Endothelial cell of umbilical vein (primary cell): ENCODE measurements around the gene PRDX3. TPM values are rescaled to one million over a fixed set of nuclear protein-coding genes. Genes with fewer than 3 reads are reported as not detected.

Experiments
- BruUV-seq: library from RNA; stranded (reverse); fragments of 400-500 nt; replicated peaks from 2 replicates; lab custom pipeline; 2021; lab: Mats Ljungman, UMichigan
- CTCF ChIA-PET: fragments of 300-600, 350-600 bp; sonication (Branson Sonifier 250); formaldehyde crosslinking; loops from one replicate; lab custom pipeline; 2021; ENCODE audit warnings: antibody characterized with exemption, inconsistent platforms; lab: Charles Lee
- POLR2A ChIA-PET: fragments of 300-600, 350-600 bp; sonication (Branson Sonifier 250); formaldehyde crosslinking; loops from one replicate; lab custom pipeline; 2021; ENCODE audit warnings: antibody characterized with exemption, inconsistent platforms; lab: Charles Lee
- DNase-seq: peaks from one replicate; pipeline ENCODE4 v3.0.0-alpha.2; 2011; ENCODE audit warnings: low read depth, low spot score
- FAIRE-seq: peaks from 2 replicates; lab custom pipeline; 2011; peaks lifted over from hg19 to GRCh38; lab: Jason Lieb, UNC
- H2AFZ ChIP-seq: 2 replicates; pipeline ENCODE4 v1.6.0; 2012; ENCODE audit warnings: low read depth, low read length, control low read depth, inconsistent platforms
- H3K27ac ChIP-seq: 2 replicates; pipeline ENCODE4 v1.5.1; 2011; ENCODE audit warnings: low read depth, mild to moderate bottlenecking, control low read depth, low read length, moderate library complexity; ENCODE audit not compliant: insufficient read depth
- H3K27me3 ChIP-seq, 2 experiments: 2 replicates each; pipeline versions ENCODE4 v1.6.0 to v1.6.1; 2011; ENCODE audit warnings: low read length in 2 of 2, mixed read lengths in 1 of 2; ENCODE audit not compliant: control insufficient read depth in 2 of 2, insufficient read depth in 2 of 2
- H3K36me3 ChIP-seq, 2 experiments: 2 replicates in 1 of 2; 3 replicates in 1 of 2; pipeline ENCODE4 v1.5.1; 2011; ENCODE audit warnings: low read length in 2 of 2, mild to moderate bottlenecking in 1 of 2, moderate library complexity in 1 of 2; ENCODE audit not compliant: control insufficient read depth in 2 of 2, insufficient read depth in 2 of 2; ENCODE audit errors: extremely low read depth in 1 of 2
- H3K4me1 ChIP-seq: 3 replicates; pipeline ENCODE4 v1.5.1; 2011; ENCODE audit warnings: mild to moderate bottlenecking, low read length; ENCODE audit not compliant: control insufficient read depth, insufficient read depth; ENCODE audit errors: extremely low read depth
- H3K4me2 ChIP-seq: 2 replicates; pipeline ENCODE4 v1.6.1; 2011; ENCODE audit warnings: low read length, control low read depth, mixed read lengths; ENCODE audit not compliant: insufficient read depth
- H3K4me3 ChIP-seq, 3 experiments: fragments of 200-600 bp in 1 of 3; sonication (generic), shearing (Covaris generic) in 1 of 3; replicated peaks in 1 of 3; 2 replicates each; pipeline ENCODE4 v1.5.1; 2011 to 2016; ENCODE audit warnings: control low read depth in 3 of 3, low read length in 3 of 3, mild to moderate bottlenecking in 2 of 3, inconsistent platforms in 1 of 3, low read depth in 1 of 3, moderate library complexity in 1 of 3; ENCODE audit not compliant: insufficient read depth in 1 of 3
- H3K79me2 ChIP-seq: 2 replicates; pipeline ENCODE4 v1.6.0; 2012; ENCODE audit warnings: low read length, inconsistent platforms; ENCODE audit not compliant: control insufficient read depth, insufficient read depth
- H3K9ac ChIP-seq: replicated peaks from 2 replicates; pipeline ENCODE3; 2011; ENCODE audit warnings: low read length, control low read depth; ENCODE audit not compliant: insufficient read depth; ENCODE audit errors: extremely low read depth
- H3K9me1 ChIP-seq: replicated peaks from 3 replicates; pipeline ENCODE4 v1.6.0; 2011; ENCODE audit warnings: mild to moderate bottlenecking, low read length; ENCODE audit not compliant: control insufficient read depth, insufficient read depth; ENCODE audit errors: extremely low read depth
- H3K9me3 ChIP-seq: replicated peaks from 2 replicates; pipeline ENCODE4 v1.5.1; 2012; ENCODE audit warnings: low read length, inconsistent platforms; ENCODE audit not compliant: control insufficient read depth, insufficient read depth
- H4K20me1 ChIP-seq: replicated peaks from 2 replicates; pipeline ENCODE3; 2011; ENCODE audit warnings: mild to moderate bottlenecking, low read length; ENCODE audit not compliant: control insufficient read depth, insufficient read depth; ENCODE audit errors: extremely low read depth
- EZH2 ChIP-seq: IDR thresholded peaks from 2 replicates; pipeline ENCODE4 v1.6.1; 2012; ENCODE audit warnings: borderline replicate concordance, low read depth, mild to moderate bottlenecking, moderate library complexity, low read length, inconsistent platforms; ENCODE audit not compliant: severe bottlenecking
- FOS ChIP-seq: IDR thresholded peaks from 2 replicates; pipeline ENCODE4 v1.6.1; 2011; ENCODE audit warnings: mild to moderate bottlenecking, low read length, moderate library complexity, borderline replicate concordance; ENCODE audit not compliant: insufficient read depth
- GATA2 ChIP-seq: IDR thresholded peaks from 2 replicates; pipeline ENCODE4 v1.7.0; 2011; ENCODE audit warnings: low read depth, mild to moderate bottlenecking, moderate library complexity, mixed read lengths, low read length; ENCODE audit not compliant: insufficient read length, insufficient read depth
- JUN ChIP-seq: IDR thresholded peaks from 2 replicates; pipeline ENCODE4 v1.6.1; 2011; ENCODE audit warnings: borderline replicate concordance, low read depth; ENCODE audit not compliant: insufficient read length, insufficient read depth
- MYC ChIP-seq: IDR thresholded peaks from one replicate; pipeline ENCODE4 v1.6.1; 2011; ENCODE audit warnings: mild to moderate bottlenecking, low read depth, low read length
- POLR2A ChIP-seq: IDR thresholded peaks from 2 replicates; pipeline ENCODE4 v1.6.1; 2012; ENCODE audit warnings: low read depth, mild to moderate bottlenecking, control low read depth, low read length
- POLR2AphosphoS5 ChIP-seq: IDR thresholded peaks from 2 replicates; pipeline ENCODE4 v1.6.1; 2012; ENCODE audit warnings: low read depth, mild to moderate bottlenecking, control low read depth, low read length, moderate library complexity; ENCODE audit not compliant: insufficient read depth
- dilution Hi-C: fragments of 300-500 bp; cut with MboI; formaldehyde crosslinking; loops from one replicate; pipeline ENCODE4 v1.15.0; 2019; ENCODE audit warnings: low sequenced_read_pairs; ENCODE audit not compliant: extremely low pct_ligation_motif_present
- intact Hi-C: fragments of 100-400 bp; cut with micrococcal nuclease; formaldehyde crosslinking; loops from one replicate; pipeline ENCODE4 v1.10.0; 2022
- polyA plus RNA-seq, 4 experiments: library from polyadenylated mRNA; depleted of rRNA in 3 of 4; stranded (reverse) in 3 of 4; unstranded in 1 of 4; fragments of >200 nt; gene quantifications; 2 replicates each; pipeline versions ENCODE4 v1.2.1 to v1.2.3, GENCODE V29; 2011 to 2012; ENCODE audit warnings: missing spikeins in 1 of 4
- total RNA-seq: library from RNA; stranded (reverse); gene quantifications from 2 replicates; pipeline ENCODE4 v1.2.3, GENCODE V29; 2021
- TF ChIP-seq, protein P1 (sequence below), 2 donors: IDR thresholded peaks; 1 replicate in 1 of 2; 2 replicates in 1 of 2; pipeline ENCODE4 v1.5.1; 2011; ENCODE audit warnings: low read length in 2 of 2, mild to moderate bottlenecking in 2 of 2, moderate library complexity in 2 of 2, control low read depth in 1 of 2, inconsistent platforms in 1 of 2, low read depth in 1 of 2; ENCODE audit not compliant: insufficient read depth in 1 of 2; ENCODE audit errors: extremely low read depth in 1 of 2
- TF ChIP-seq, protein P2 (sequence below): IDR thresholded peaks from 2 replicates; pipeline ENCODE4 v1.6.1; 2011; ENCODE audit not compliant: insufficient read depth, insufficient read length

The PRDX3 gene
- total and polyA plus RNA-seq, 2 donors (not counting 3 experiments of a cell fraction or from before 2014, with no cell fraction given), result 123 to 124 TPM

DNA sequence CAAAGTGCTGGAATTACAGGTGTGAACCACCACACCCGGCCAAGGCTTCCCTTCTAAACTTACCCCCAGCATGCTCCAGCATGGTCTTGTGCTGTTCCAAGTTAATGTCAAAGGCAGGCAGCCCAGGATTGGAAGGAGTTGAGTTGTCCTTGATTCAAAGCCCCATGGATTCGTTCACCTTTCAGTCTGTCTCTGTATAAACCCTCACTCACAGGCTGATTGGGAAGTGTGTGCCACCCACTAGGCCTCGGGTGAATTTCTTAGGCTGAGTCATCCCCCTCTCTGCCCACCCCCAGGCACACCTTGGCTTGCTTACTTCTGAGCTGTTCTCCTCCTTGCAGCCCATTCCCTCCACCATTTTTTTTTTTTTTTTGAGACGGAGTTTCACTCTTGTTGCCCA, 13.3 kb upstream of the PRDX3 start:
- no peaks in the 10 kb centered on the region for H3K4me1 ChIP-seq
- no peaks in the 10 kb centered on the region for H3K79me2 ChIP-seq
- no peak for DNase-seq
- no peak for FAIRE-seq
- H2AFZ ChIP-seq, result no peak overlapping the region
- CTCF ChIA-PET, result interaction anchor here (1.6 kb wide), 1 partner anchor 11 kb away, joined by 3 read pairs; no protein-coding TSS in a partner anchor
- no TSS peak for BruUV-seq
- H3K4me2 ChIP-seq, result no peak overlapping the region
- H3K4me3 ChIP-seq, result no peak overlapping the region
- peaks cover 0 to 2% of the 10 kb centered on the region in 2 experiments for H3K27me3 ChIP-seq
- no peaks in the 10 kb centered on the region for H4K20me1 ChIP-seq
- TF ChIP-seq FOS (no peak), GATA2 (no peak), EZH2 (no peak), POLR2A (no peak), JUN (no peak), MYC (no peak), POLR2AphosphoS5 (no peak)
- TF ChIP-seq, protein P1, sequence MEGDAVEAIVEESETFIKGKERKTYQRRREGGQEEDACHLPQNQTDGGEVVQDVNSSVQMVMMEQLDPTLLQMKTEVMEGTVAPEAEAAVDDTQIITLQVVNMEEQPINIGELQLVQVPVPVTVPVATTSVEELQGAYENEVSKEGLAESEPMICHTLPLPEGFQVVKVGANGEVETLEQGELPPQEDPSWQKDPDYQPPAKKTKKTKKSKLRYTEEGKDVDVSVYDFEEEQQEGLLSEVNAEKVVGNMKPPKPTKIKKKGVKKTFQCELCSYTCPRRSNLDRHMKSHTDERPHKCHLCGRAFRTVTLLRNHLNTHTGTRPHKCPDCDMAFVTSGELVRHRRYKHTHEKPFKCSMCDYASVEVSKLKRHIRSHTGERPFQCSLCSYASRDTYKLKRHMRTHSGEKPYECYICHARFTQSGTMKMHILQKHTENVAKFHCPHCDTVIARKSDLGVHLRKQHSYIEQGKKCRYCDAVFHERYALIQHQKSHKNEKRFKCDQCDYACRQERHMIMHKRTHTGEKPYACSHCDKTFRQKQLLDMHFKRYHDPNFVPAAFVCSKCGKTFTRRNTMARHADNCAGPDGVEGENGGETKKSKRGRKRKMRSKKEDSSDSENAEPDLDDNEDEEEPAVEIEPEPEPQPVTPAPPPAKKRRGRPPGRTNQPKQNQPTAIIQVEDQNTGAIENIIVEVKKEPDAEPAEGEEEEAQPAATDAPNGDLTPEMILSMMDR (IDR thresholded peaks at IDR 0.05; ENCODE audit: extremely low read depth in 1 of 2, insufficient read depth in 1 of 2, low read depth in 1 of 2, low read length in 2 of 2), result no peak
- TF ChIP-seq, protein P2, sequence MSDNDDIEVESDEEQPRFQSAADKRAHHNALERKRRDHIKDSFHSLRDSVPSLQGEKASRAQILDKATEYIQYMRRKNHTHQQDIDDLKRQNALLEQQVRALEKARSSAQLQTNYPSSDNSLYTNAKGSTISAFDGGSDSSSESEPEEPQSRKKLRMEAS, result no peak
- dilution Hi-C loops (no loop called here), intact Hi-C loops (no loop called here)
- no peak overlapping the region for H3K27ac ChIP-seq
- no peak overlapping the region for H3K9ac ChIP-seq
- POLR2A ChIA-PET, result interaction anchor here (0.5 kb wide), 1 partner anchor 277 kb away, joined by 4 read pairs; no protein-coding TSS in a partner anchor
- H3K9me3 ChIP-seq, result no peaks in the 10 kb centered on the region
- no peaks in the 10 kb centered on the region for H3K36me3 ChIP-seq
- H3K9me1 ChIP-seq, result no peaks in the 10 kb centered on the region
